Activated T-helper 17 cell treated with anti-CD3 and anti-CD28 coated beads, Interleukin-2, amount 50 U/mL, for 72 hours (primary cell): Measurements from ENCODE around the gene CNDP2. TPM values are rescaled to one million over a fixed set of nuclear protein-coding genes. Genes with fewer than 3 reads are reported as not detected.
"Not testable (repeated sequence)": the region's sequence is repeated elsewhere in the genome, so short reads cannot be mapped to it uniquely, and the experiment has no call there.

Source experiments
- ATAC-seq: fragments of 150-1000 bp; cut with Tn5 transposase; replicated peaks from 2 replicates; pipeline ENCODE4 v1.10.0; 2021; ENCODE audit warnings: mild to moderate bottlenecking, moderate library complexity
- H3K27ac Mint-ChIP-seq: one replicate; pipeline ENCODE4 v1.8.0; 2022; ENCODE audit warnings: mixed read lengths
- H3K27me3 Mint-ChIP-seq: one replicate; pipeline ENCODE4 v1.8.0; 2022; ENCODE audit warnings: mixed read lengths
- H3K36me3 Mint-ChIP-seq: one replicate; pipeline ENCODE4 v1.8.0; 2022; ENCODE audit warnings: low read depth, mild to moderate bottlenecking, mixed read lengths
- H3K4me1 Mint-ChIP-seq: one replicate; pipeline ENCODE4 v1.8.0; 2022; ENCODE audit warnings: mixed read lengths
- H3K4me3 Mint-ChIP-seq: one replicate; pipeline ENCODE4 v1.8.0; 2022; ENCODE audit warnings: mild to moderate bottlenecking, mixed read lengths
- H3K9me3 Mint-ChIP-seq: one replicate; pipeline ENCODE4 v1.8.0; 2022; ENCODE audit warnings: mixed read lengths
- total RNA-seq, 2 donors: library from RNA; stranded (reverse); gene quantifications; one replicate each; pipeline ENCODE4 v1.2.3, GENCODE V29; 2022

CNDP2 gene
- total RNA-seq, 2 donors from 2014 or later: 141 to 217 TPM

GRCh38 chr18:74524097-74524496 lies 27.9 kb downstream of the CNDP2 start:
- ATAC-seq: no peak
- H3K4me3 Mint-ChIP-seq: no peak overlapping the region
- H3K27ac Mint-ChIP-seq: no peak overlapping the region
- no peaks in the 10 kb centered on the region for H3K4me1 Mint-ChIP-seq
- H3K36me3 Mint-ChIP-seq: peaks cover 32% of the 10 kb centered on the region
- H3K27me3 Mint-ChIP-seq: no peaks in the 10 kb centered on the region
- no peaks in the 10 kb centered on the region for H3K9me3 Mint-ChIP-seq

GRCh38 chr18:74524915-74525314 lies 28.8 kb downstream of the CNDP2 start:
- H3K4me1 Mint-ChIP-seq, ATAC-seq, H3K27me3 Mint-ChIP-seq, H3K9me3 Mint-ChIP-seq, H3K27ac Mint-ChIP-seq, H3K4me3 Mint-ChIP-seq: not testable (repeated sequence)
- H3K36me3 Mint-ChIP-seq: peaks cover 23% of the 10 kb centered on the region

- peaks cover 15% of the 10 kb centered on the region for H3K36me3 Mint-ChIP-seq
- no peak for ATAC-seq
- no peaks in the 10 kb centered on the region for H3K9me3 Mint-ChIP-seq
- H3K27ac Mint-ChIP-seq: no peak overlapping the region
- no peak overlapping the region for H3K4me3 Mint-ChIP-seq
- H3K4me1 Mint-ChIP-seq: no peaks in the 10 kb centered on the region
- no peaks in the 10 kb centered on the region for H3K27me3 Mint-ChIP-seq
Measured at GRCh38 chr18:74525741-74526140, 29.6 kb downstream of the CNDP2 start.

GRCh38 chr18:74526488-74526887 lies 30.3 kb downstream of the CNDP2 start:
- Mint-ChIP-seq H3K9me3 (no peaks in the 10 kb centered on the region), H3K4me1 (no peaks in the 10 kb centered on the region), H3K36me3 (peaks cover 8% of the 10 kb centered on the region), H3K27me3 (no peaks in the 10 kb centered on the region), H3K4me3 (no peak overlapping the region), H3K27ac (no peak overlapping the region)
- ATAC-seq: no peak

GRCh38 chr18:74528478-74528877 lies 32.3 kb downstream of the CNDP2 start:
- no peak overlapping the region for H3K4me3 Mint-ChIP-seq
- no peaks in the 10 kb centered on the region for H3K27me3 Mint-ChIP-seq
- H3K36me3 Mint-ChIP-seq: no peaks in the 10 kb centered on the region
- H3K9me3 Mint-ChIP-seq: no peaks in the 10 kb centered on the region
- H3K4me1 Mint-ChIP-seq: no peaks in the 10 kb centered on the region
- no peak for ATAC-seq
- H3K27ac Mint-ChIP-seq: no peak overlapping the region

GRCh38 chr18:74528913-74529312 lies 32.8 kb downstream of the CNDP2 start:
- Mint-ChIP-seq H3K27ac (no peak overlapping the region), H3K4me3 (no peak overlapping the region), H3K36me3 (no peaks in the 10 kb centered on the region), H3K4me1 (no peaks in the 10 kb centered on the region), H3K27me3 (no peaks in the 10 kb centered on the region), H3K9me3 (no peaks in the 10 kb centered on the region)
- no peak for ATAC-seq

GRCh38 chr18:74529378-74529777 lies 33.2 kb downstream of the CNDP2 start:
- H3K4me3 Mint-ChIP-seq: no peak overlapping the region
- no peaks in the 10 kb centered on the region for H3K27me3 Mint-ChIP-seq
- H3K4me1 Mint-ChIP-seq: no peaks in the 10 kb centered on the region
- H3K27ac Mint-ChIP-seq: no peak overlapping the region
- ATAC-seq: no peak
- H3K9me3 Mint-ChIP-seq: no peaks in the 10 kb centered on the region
- H3K36me3 Mint-ChIP-seq: no peaks in the 10 kb centered on the region

GRCh38 chr18:74529811-74530583 lies 33.8 kb downstream of the CNDP2 start:
- H3K27me3 Mint-ChIP-seq: no peaks in the 10 kb centered on the region
- ATAC-seq: no peak
- no peak overlapping the region for H3K27ac Mint-ChIP-seq
- no peaks in the 10 kb centered on the region for H3K4me1 Mint-ChIP-seq
- no peak overlapping the region for H3K4me3 Mint-ChIP-seq
- H3K9me3 Mint-ChIP-seq: no peaks in the 10 kb centered on the region
- no peaks in the 10 kb centered on the region for H3K36me3 Mint-ChIP-seq

- no peaks in the 10 kb centered on the region for H3K4me1 Mint-ChIP-seq
- H3K36me3 Mint-ChIP-seq: no peaks in the 10 kb centered on the region
- H3K4me3 Mint-ChIP-seq: no peak overlapping the region
- no peaks in the 10 kb centered on the region for H3K27me3 Mint-ChIP-seq
- no peak overlapping the region for H3K27ac Mint-ChIP-seq
- no peak for ATAC-seq
- no peaks in the 10 kb centered on the region for H3K9me3 Mint-ChIP-seq
Measured at GRCh38 chr18:74530584-74530862, 34.4 kb downstream of the CNDP2 start.

- no peak overlapping the region for H3K27ac Mint-ChIP-seq
- H3K9me3 Mint-ChIP-seq: no peaks in the 10 kb centered on the region
- no peaks in the 10 kb centered on the region for H3K27me3 Mint-ChIP-seq
- ATAC-seq: no peak
- no peak overlapping the region for H3K4me3 Mint-ChIP-seq
- H3K36me3 Mint-ChIP-seq: no peaks in the 10 kb centered on the region
- no peaks in the 10 kb centered on the region for H3K4me1 Mint-ChIP-seq
Measured at GRCh38 chr18:74531043-74531442, 34.9 kb downstream of the CNDP2 start.

GRCh38 chr18:74532511-74533025 lies 36.4 kb downstream of the CNDP2 start:
- H3K36me3 Mint-ChIP-seq: no peaks in the 10 kb centered on the region
- no peak overlapping the region for H3K27ac Mint-ChIP-seq
- H3K27me3 Mint-ChIP-seq: no peaks in the 10 kb centered on the region
- no peaks in the 10 kb centered on the region for H3K4me1 Mint-ChIP-seq
- no peak for ATAC-seq
- H3K4me3 Mint-ChIP-seq: no peak overlapping the region
- H3K9me3 Mint-ChIP-seq: no peaks in the 10 kb centered on the region

GRCh38 chr18:74533666-74534065 lies 37.5 kb downstream of the CNDP2 start:
- no peak for ATAC-seq
- Mint-ChIP-seq H3K36me3 (no peaks in the 10 kb centered on the region), H3K4me1 (no peaks in the 10 kb centered on the region), H3K27ac (no peak overlapping the region), H3K4me3 (no peak overlapping the region), H3K9me3 (no peaks in the 10 kb centered on the region), H3K27me3 (no peaks in the 10 kb centered on the region)

GRCh38 chr18:74534150-74534969 lies 38.2 kb downstream of the CNDP2 start, which contains the start of gene CNDP1:
CNDP1 (plus strand) TSS chr18:74534500; CDS start chr18:74534668, 168 bp downstream.
- H3K9me3 Mint-ChIP-seq: no peaks in the 10 kb centered on the region
- H3K27ac Mint-ChIP-seq: no peak within 1 kb of the TSS
- no peak within 1 kb of the TSS for H3K4me3 Mint-ChIP-seq
- no peak for ATAC-seq
- no peaks in the 10 kb centered on the region for H3K36me3 Mint-ChIP-seq
- no peaks in the 10 kb centered on the region for H3K4me1 Mint-ChIP-seq
- no peaks in the 10 kb centered on the region for H3K27me3 Mint-ChIP-seq

- Mint-ChIP-seq H3K27ac (no peak overlapping the region), H3K27me3 (no peaks in the 10 kb centered on the region), H3K4me3 (no peak overlapping the region), H3K36me3 (no peaks in the 10 kb centered on the region), H3K4me1 (no peaks in the 10 kb centered on the region), H3K9me3 (no peaks in the 10 kb centered on the region)
- ATAC-seq: no peak
Measured at GRCh38 chr18:74534981-74535649, 39.0 kb downstream of the CNDP2 start.

- no peaks in the 10 kb centered on the region for H3K36me3 Mint-ChIP-seq
- no peak for ATAC-seq
- H3K27ac Mint-ChIP-seq: no peak overlapping the region
- no peaks in the 10 kb centered on the region for H3K4me1 Mint-ChIP-seq
- H3K27me3 Mint-ChIP-seq: no peaks in the 10 kb centered on the region
- no peak overlapping the region for H3K4me3 Mint-ChIP-seq
- no peaks in the 10 kb centered on the region for H3K9me3 Mint-ChIP-seq
Measured at GRCh38 chr18:74539289-74539688, 43.1 kb downstream of the CNDP2 start.
